GM12878 (cell line): Measurements from ENCODE around the gene CCNT2. TPM values are rescaled to one million over a fixed set of nuclear protein-coding genes. Genes with fewer than 3 reads are reported as not detected.

ENCODE experiments used
- ATAC-seq: fragments of 200-7000 bp; cut with Tn5 transposase; 3 replicates; pipeline ENCODE4 v1.9.1; 2020; ENCODE audit warnings: mild to moderate bottlenecking, moderate library complexity
- BruUV-seq: library from RNA; stranded (reverse); fragments of 400-500 nt; replicated peaks from 2 replicates; lab custom pipeline; 2021; lab: Mats Ljungman, UMichigan
- CTCF ChIA-PET: fragments of 300-600 bp; sonication (Branson Sonifier 250); formaldehyde crosslinking; extraction: SDS; loops from one replicate; lab custom pipeline; 2021; ENCODE audit warnings: inconsistent platforms; lab: Yijun Ruan, JAX
- POLR2A ChIA-PET: fragments of 350-600 bp; formaldehyde crosslinking; extraction: SDS; loops from one replicate; lab custom pipeline; 2021; ENCODE audit warnings: inconsistent platforms; lab: Charles Lee
- RAD21 ChIA-PET: fragments of 300-600 bp; sonication (Branson Sonifier 250); formaldehyde crosslinking; loops from one replicate; lab custom pipeline; 2023; ENCODE audit warnings: antibody characterized with exemption; ENCODE audit not compliant: unreplicated experiment; lab: Charles Lee
- SMC1A ChIA-PET: fragments of 300-600 bp; sonication (Branson Sonifier 250); formaldehyde crosslinking; loops from one replicate; lab custom pipeline; 2023; ENCODE audit not compliant: unreplicated experiment, uncharacterized antibody; lab: Charles Lee
- DNase-seq: peaks from one replicate; pipeline ENCODE4 v3.0.0-alpha.2; 2011; ENCODE audit warnings: low read depth, low spot score
- FAIRE-seq: peaks from 3 replicates; lab custom pipeline; 2011; peaks lifted over from hg19 to GRCh38; lab: Jason Lieb, UNC
- H2AFZ ChIP-seq: 2 replicates; pipeline ENCODE4 v1.6.0; 2011; ENCODE audit warnings: low read depth, low read length, control low read depth; ENCODE audit not compliant: control insufficient read depth
- H3K27ac ChIP-seq: 2 replicates; pipeline ENCODE4 v1.5.1; 2011; ENCODE audit warnings: control low read depth; ENCODE audit not compliant: control insufficient read depth, insufficient read depth
- H3K27me3 ChIP-seq, 2 experiments: replicated peaks in 1 of 2; 2 replicates each; pipeline versions ENCODE4 v1.6.0 to v1.6.1; 2011; ENCODE audit warnings: low read length in 1 of 2; ENCODE audit not compliant: control insufficient read depth in 2 of 2, insufficient read depth in 2 of 2
- H3K36me3 ChIP-seq, 2 experiments: 2 replicates each; pipeline ENCODE4 v1.5.1; 2011; ENCODE audit warnings: low read length in 1 of 2; ENCODE audit not compliant: control insufficient read depth in 2 of 2, insufficient read depth in 2 of 2
- H3K4me1 ChIP-seq: 2 replicates; pipeline ENCODE4 v1.6.1; 2011; ENCODE audit warnings: mild to moderate bottlenecking, low read length, moderate library complexity, mixed read lengths; ENCODE audit not compliant: control insufficient read depth, insufficient read depth
- H3K4me2 ChIP-seq: 2 replicates; pipeline ENCODE4 v1.6.0; 2011; ENCODE audit warnings: control low read depth; ENCODE audit not compliant: control insufficient read depth, insufficient read depth
- H3K4me3 ChIP-seq: fragments of 200-600 bp; sonication (generic); 2 replicates; pipeline ENCODE4 v1.5.1; 2016
- H3K79me2 ChIP-seq: 2 replicates; pipeline ENCODE4 v1.6.0; 2011; ENCODE audit warnings: low read length; ENCODE audit not compliant: control insufficient read depth, insufficient read depth
- H3K9ac ChIP-seq: 2 replicates; pipeline ENCODE4 v1.8.0; 2011; ENCODE audit warnings: low read length, control low read depth, mixed read lengths; ENCODE audit not compliant: control insufficient read depth, insufficient read depth
- H3K9me3 ChIP-seq: replicated peaks from 3 replicates; pipeline ENCODE4 v1.5.1; 2011; ENCODE audit warnings: mild to moderate bottlenecking, low read length; ENCODE audit not compliant: control insufficient read depth, insufficient read depth
- H4K20me1 ChIP-seq: 2 replicates; pipeline ENCODE4 v1.6.0; 2011; ENCODE audit not compliant: control insufficient read depth, insufficient read depth
- BMI1 ChIP-seq: fragments of 450-650 bp; IDR thresholded peaks from 2 replicates; pipeline ENCODE4 v1.6.1; 2016; ENCODE audit warnings: mild to moderate bottlenecking, moderate library complexity, borderline replicate concordance
- CHD1 ChIP-seq: IDR thresholded peaks from 2 replicates; pipeline ENCODE4 v1.6.1; 2012; ENCODE audit warnings: low read depth, low read length, improper control_type of control experiment
- E2F4 ChIP-seq: IDR thresholded peaks from 2 replicates; pipeline ENCODE4 v1.6.1; 2012; ENCODE audit warnings: low read depth, low read length, improper control_type of control experiment
- IKZF2 ChIP-seq, 2 experiments: fragments of 450-650 bp; IDR thresholded peaks; 2 replicates each; pipeline ENCODE4 v1.6.1; 2017; ENCODE audit warnings: mild to moderate bottlenecking in 2 of 2, moderate library complexity in 2 of 2
- MTA2 ChIP-seq: fragments of 450-650 bp; IDR thresholded peaks from 2 replicates; pipeline ENCODE4 v1.6.1; 2016; ENCODE audit warnings: low read depth, mild to moderate bottlenecking, moderate library complexity
- MYC ChIP-seq: IDR thresholded peaks from 2 replicates; pipeline ENCODE4 v1.6.1; 2011; ENCODE audit warnings: mild to moderate bottlenecking, low read length, moderate library complexity, inconsistent platforms; ENCODE audit not compliant: insufficient read depth, insufficient replicate concordance, insufficient read length, severe bottlenecking
- POLR2AphosphoS2 ChIP-seq: IDR thresholded peaks from 2 replicates; pipeline ENCODE4 v1.6.1; 2011; ENCODE audit warnings: low read depth, mild to moderate bottlenecking, low read length, improper control_type of control experiment, moderate library complexity
- POLR2AphosphoS5 ChIP-seq: IDR thresholded peaks from 2 replicates; pipeline ENCODE4 v1.6.1; 2011; ENCODE audit warnings: mild to moderate bottlenecking, low read length, inconsistent platforms
- RAD51 ChIP-seq: fragments of 450-650 bp; IDR thresholded peaks from 2 replicates; pipeline ENCODE4 v1.6.1; 2016; ENCODE audit warnings: moderate library complexity, mild to moderate bottlenecking, inconsistent platforms
- SUZ12 ChIP-seq: fragments of 200-600 bp; sonication (generic); IDR thresholded peaks from one replicate; pipeline ENCODE4 v1.6.1; 2018; ENCODE audit warnings: antibody characterized with exemption, mild to moderate bottlenecking; ENCODE audit not compliant: unreplicated experiment
- YY1 ChIP-seq: IDR thresholded peaks from 2 replicates; pipeline ENCODE4 v1.6.1; 2011; ENCODE audit warnings: low read depth, mild to moderate bottlenecking, low read length
- WGBS: methylation state at CpG from one replicate; pipeline ENCODE4 v1.1.6; 2016; ENCODE audit warnings: low lambda C conversion rate; ENCODE audit not compliant: insufficient replicate concordance, insufficient coverage; ENCODE audit errors: missing lambda C conversion rate; 5-methylcytosine and 5-hydroxymethylcytosine counted together
- in situ Hi-C: fragments of 300-500 bp; cut with MboI; formaldehyde crosslinking; loops from 9 replicates; pipeline ENCODE4 v1.14.3; 2018; ENCODE audit warnings: mixed read lengths
- intact Hi-C: fragments of 100-400 bp; cut with micrococcal nuclease; formaldehyde crosslinking; loops from one replicate; pipeline ENCODE4 v1.14.2; 2022; ENCODE audit not compliant: unreplicated experiment
- polyA plus RNA-seq, 11 experiments: library from polyadenylated mRNA; depleted of rRNA in 4 of 11; unstranded in 6 of 11; stranded (reverse) in 5 of 11; fragments of >200 nt; fragmentation: Nextera tagmentation in 4 of 11; fragmentation: Illumina TruSeq in 1 of 11; extraction: Ambion mirVana in 4 of 11; extraction: Trizol in 1 of 11; gene quantifications; 1 replicate in 1 of 11; 2 replicates in 10 of 11; pipeline versions ENCODE4 v1.2.1 to v1.2.3, GENCODE V29; 2011 to 2016; ENCODE audit warnings: inconsistent platforms in 2 of 11, missing spikeins in 2 of 11, low read depth in 1 of 11
- total RNA-seq, 4 experiments: library from RNA; depleted of rRNA in 3 of 4; stranded (reverse); fragments of >200 nt in 3 of 4; fragmentation: Illumina TruSeq in 1 of 4; extraction: Trizol in 1 of 4; gene quantifications; 2 replicates each; pipeline versions ENCODE4 v1.2.1 to v1.2.3, GENCODE V29; 2013 to 2021
- TF ChIP-seq, protein P1 (sequence below): IDR thresholded peaks from 2 replicates; pipeline ENCODE4 v1.6.1; 2011; ENCODE audit warnings: mild to moderate bottlenecking, low read depth, low read length, moderate library complexity; ENCODE audit not compliant: insufficient replicate concordance
- TF ChIP-seq, protein P2 (sequence below): fragments of 450-650 bp; IDR thresholded peaks from 2 replicates; pipeline ENCODE4 v1.6.1; 2017; ENCODE audit warnings: borderline replicate concordance
- TF ChIP-seq, protein P3 (sequence below): fragments of 450-650 bp; formaldehyde crosslinking; IDR thresholded peaks from 2 replicates; pipeline ENCODE4 v1.4.0; 2022; ENCODE audit warnings: mild to moderate bottlenecking, moderate library complexity

Gene CCNT2
- total and polyA plus RNA-seq, 10 of the 15 experiments (the other 5 are each of a cell fraction or from before 2014, with no cell fraction given), result 6.0 to 25.6 (median 20.0) TPM

DNA sequence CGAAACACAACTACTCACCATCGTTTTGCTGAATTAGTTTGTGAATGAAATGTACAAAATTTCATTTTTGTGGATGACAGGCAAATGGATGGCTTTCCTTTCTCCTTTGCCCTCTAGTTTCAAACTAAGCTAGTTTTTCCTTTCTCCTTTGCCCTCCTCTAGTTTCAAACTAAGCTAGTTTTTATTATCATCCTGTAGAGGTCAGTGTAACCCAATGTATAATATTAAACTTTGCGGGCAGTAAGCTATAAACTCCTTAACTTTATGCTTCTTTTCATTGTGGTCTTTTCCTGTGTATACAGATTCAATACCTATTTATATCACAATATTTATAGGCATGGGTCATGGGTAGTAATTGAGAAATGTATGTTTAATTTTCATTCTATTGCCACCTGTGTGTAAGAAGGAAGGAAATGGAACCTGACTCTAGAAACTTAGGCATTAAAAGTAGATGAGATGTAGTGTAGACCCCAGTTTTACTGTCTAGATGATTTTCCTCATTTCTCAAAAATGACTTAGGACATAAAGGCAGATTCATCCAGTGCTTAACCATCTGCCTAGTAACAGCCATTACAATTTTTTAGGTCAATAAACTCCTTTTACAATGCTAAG, 70.5 kb downstream of the CCNT2 start (continued):
- TF ChIP-seq, protein P1, sequence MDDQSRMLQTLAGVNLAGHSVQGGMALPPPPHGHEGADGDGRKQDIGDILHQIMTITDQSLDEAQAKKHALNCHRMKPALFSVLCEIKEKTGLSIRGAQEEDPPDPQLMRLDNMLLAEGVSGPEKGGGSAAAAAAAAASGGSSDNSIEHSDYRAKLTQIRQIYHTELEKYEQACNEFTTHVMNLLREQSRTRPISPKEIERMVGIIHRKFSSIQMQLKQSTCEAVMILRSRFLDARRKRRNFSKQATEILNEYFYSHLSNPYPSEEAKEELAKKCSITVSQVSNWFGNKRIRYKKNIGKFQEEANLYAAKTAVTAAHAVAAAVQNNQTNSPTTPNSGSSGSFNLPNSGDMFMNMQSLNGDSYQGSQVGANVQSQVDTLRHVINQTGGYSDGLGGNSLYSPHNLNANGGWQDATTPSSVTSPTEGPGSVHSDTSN, result no peak

GRCh38 chr2:134999521-134999920, 80.9 kb downstream of the CCNT2 start:
- no TSS peak for BruUV-seq

More at GRCh38 chr2:134999521-134999920, 80.9 kb downstream of the CCNT2 start:
- ATAC-seq (no peak), DNase-seq (no peak), FAIRE-seq (no peak)
- H3K36me3 ChIP-seq, result no peaks in the 10 kb centered on the region
- H3K9ac ChIP-seq, result no peak overlapping the region
- no peaks in the 10 kb centered on the region for H4K20me1 ChIP-seq
- WGBS, result 44% methylated on average over 2 of the region's 2 CpGs
- no peak overlapping the region for H3K27ac ChIP-seq
- no peaks in the 10 kb centered on the region for H3K9me3 ChIP-seq
- H3K27me3 ChIP-seq, result no peaks in the 10 kb centered on the region; a peak in 2 of 4 replicates
- no peaks in the 10 kb centered on the region for H3K4me1 ChIP-seq
- no peaks in the 10 kb centered on the region for H3K79me2 ChIP-seq
- ChIA-PET POLR2A (no interaction called here), RAD21 (interaction anchor here (3.2 kb wide), 1 partner anchor 10 kb away, joined by 15 read pairs; no protein-coding TSS in a partner anchor), SMC1A (interaction anchor here (1.6 kb wide), 1 partner anchor 48 kb away, joined by 3 read pairs; the partner anchor contains the start of gene MAP3K19), CTCF (interaction anchor here (1.4 kb wide), 1 partner anchor 10 kb away, joined by 8 read pairs; no protein-coding TSS in a partner anchor)
- intact Hi-C loops (no loop called here), in situ Hi-C loops (loop anchor here (5.0 to 25.0 kb wide), 2 partner anchors 713 to 1388 kb away; no protein-coding TSS in a partner anchor)
- H3K4me3 ChIP-seq, result no peak overlapping the region
- TF ChIP-seq CHD1 (no peak), MYC (no peak), E2F4 (no peak), SUZ12 (no peak), POLR2AphosphoS2 (no peak), RAD51 (no peak), YY1 (no peak), POLR2AphosphoS5 (no peak), IKZF2 (IDR thresholded peaks at IDR 0.05) (no peak), MTA2 (no peak), BMI1 (no peak)
- TF ChIP-seq, protein P2, sequence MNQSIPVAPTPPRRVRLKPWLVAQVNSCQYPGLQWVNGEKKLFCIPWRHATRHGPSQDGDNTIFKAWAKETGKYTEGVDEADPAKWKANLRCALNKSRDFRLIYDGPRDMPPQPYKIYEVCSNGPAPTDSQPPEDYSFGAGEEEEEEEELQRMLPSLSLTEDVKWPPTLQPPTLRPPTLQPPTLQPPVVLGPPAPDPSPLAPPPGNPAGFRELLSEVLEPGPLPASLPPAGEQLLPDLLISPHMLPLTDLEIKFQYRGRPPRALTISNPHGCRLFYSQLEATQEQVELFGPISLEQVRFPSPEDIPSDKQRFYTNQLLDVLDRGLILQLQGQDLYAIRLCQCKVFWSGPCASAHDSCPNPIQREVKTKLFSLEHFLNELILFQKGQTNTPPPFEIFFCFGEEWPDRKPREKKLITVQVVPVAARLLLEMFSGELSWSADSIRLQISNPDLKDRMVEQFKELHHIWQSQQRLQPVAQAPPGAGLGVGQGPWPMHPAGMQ, result no peak
- TF ChIP-seq, protein P3, sequence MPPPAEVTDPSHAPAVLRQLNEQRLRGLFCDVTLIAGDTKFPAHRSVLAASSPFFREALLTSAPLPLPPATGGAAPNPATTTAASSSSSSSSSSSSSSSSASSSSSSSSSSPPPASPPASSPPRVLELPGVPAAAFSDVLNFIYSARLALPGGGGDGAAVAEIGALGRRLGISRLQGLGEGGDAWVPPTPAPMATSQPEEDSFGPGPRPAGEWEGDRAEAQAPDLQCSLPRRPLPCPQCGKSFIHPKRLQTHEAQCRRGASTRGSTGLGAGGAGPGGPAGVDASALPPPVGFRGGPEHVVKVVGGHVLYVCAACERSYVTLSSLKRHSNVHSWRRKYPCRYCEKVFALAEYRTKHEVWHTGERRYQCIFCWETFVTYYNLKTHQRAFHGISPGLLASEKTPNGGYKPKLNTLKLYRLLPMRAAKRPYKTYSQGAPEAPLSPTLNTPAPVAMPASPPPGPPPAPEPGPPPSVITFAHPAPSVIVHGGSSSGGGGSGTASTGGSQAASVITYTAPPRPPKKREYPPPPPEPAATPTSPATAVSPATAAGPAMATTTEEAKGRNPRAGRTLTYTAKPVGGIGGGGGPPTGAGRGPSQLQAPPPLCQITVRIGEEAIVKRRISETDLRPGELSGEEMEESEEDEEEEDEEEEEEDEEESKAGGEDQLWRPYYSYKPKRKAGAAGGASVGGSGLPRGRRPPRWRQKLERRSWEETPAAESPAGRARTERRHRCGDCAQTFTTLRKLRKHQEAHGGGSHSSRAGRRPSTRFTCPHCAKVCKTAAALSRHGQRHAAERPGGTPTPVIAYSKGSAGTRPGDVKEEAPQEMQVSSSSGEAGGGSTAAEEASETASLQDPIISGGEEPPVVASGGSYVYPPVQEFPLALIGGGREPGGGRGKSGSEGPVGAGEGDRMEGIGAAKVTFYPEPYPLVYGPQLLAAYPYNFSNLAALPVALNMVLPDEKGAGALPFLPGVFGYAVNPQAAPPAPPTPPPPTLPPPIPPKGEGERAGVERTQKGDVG (CRISPR knock-in tag), result no peak
- no peak overlapping the region for H2AFZ ChIP-seq
- no peak overlapping the region for H3K4me2 ChIP-seq
